GM04503 (cell line): ENCODE results near the gene SASS6.

ENCODE experiments used
- DNase-seq: peaks from one replicate; pipeline ENCODE4 v3.0.0-alpha.2; 2012; ENCODE audit warnings: low read depth

SASS6 gene

GRCh38 chr1:100045206-100045605 lies 87.5 kb downstream of the SASS6 start:
- no peak for DNase-seq

DNA sequence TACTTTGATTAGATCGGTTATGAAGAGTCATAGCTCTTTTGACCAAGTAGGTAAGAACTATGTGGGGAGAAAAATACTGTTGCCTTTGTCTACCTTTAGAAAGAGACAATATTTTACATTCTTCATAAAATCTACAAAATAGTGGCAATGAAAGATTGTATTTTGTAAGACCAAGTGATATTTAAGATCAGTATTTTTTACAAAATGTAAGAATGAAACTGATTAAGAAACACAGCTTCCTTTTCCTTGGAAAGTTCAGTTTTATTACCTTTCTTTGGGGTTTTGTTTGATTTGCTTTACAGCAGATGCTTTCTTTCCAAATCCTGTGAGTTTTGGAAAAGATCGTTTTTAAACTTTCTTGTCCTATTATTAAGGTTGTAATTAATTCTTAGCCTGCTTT lies 93.1 kb downstream of the SASS6 start:
- DNase-seq = no peak

- DNase-seq = no peak
These were observed 94.0 kb downstream of the SASS6 start for GRCh38 chr1:100038660-100039287.

- DNase-seq = no peak
These were observed 94.6 kb downstream of the SASS6 start for GRCh38 chr1:100037927-100038659.

GRCh38 chr1:100037656-100037926 lies 95.1 kb downstream of the SASS6 start:
- no peak for DNase-seq

- no peak for DNase-seq
These were observed 95.7 kb downstream of the SASS6 start for GRCh38 chr1:100036718-100037655.

DNA sequence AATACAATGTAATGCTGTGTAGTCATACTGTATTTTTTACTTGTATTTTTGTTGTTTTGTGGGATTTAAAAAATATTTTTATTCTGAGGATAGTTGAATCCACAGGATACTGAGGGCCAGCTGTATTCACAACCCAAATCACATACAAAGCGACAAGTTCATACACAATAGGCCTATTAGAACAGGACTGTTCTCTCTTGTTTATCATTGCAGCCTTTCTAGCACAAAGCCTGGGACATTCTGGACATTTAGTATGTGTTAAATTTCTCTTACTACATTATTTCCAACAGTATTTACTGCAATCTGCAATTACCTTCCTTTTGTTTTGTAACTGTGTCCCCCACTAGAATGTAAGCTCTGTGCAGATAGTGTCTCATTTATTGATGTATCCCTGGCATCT lies 97.5 kb downstream of the SASS6 start:
- no peak for DNase-seq

GRCh38 chr1:100034470-100034869 lies 98.3 kb downstream of the SASS6 start:
- no peak for DNase-seq
